Measurements from ENCODE around the gene PRDM16.

PRDM16 gene

DNA sequence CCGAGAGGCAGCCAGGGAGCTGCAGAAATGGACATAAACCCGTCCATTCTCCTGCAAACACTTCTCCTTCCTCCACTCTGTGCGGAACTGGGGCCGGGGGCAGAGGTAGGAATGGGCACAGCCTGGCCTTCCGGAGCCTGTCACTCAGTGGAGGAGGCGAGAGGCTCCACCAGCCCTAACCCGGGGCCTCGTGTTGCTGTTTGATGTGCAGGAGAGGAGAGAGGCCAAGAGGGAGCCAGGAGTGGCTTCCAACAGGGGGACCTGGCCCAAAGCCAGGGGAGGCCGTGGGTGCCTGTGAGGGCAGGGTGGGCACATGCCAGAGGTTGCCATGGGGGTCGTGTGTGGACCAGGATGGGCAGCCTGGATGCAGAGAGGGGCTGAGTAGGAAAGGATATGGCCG lies 227.3 kb downstream of the PRDM16 start:
- DNase-seq (ENCODE audit: low read depth in 2 of 2): no peak
- H3K4me3 ChIP-seq (replicated peaks in 1 of 2; ENCODE audit: low read depth in 2 of 2, low read length in 2 of 2): no peak overlapping the region
- TF ChIP-seq, protein P1, sequence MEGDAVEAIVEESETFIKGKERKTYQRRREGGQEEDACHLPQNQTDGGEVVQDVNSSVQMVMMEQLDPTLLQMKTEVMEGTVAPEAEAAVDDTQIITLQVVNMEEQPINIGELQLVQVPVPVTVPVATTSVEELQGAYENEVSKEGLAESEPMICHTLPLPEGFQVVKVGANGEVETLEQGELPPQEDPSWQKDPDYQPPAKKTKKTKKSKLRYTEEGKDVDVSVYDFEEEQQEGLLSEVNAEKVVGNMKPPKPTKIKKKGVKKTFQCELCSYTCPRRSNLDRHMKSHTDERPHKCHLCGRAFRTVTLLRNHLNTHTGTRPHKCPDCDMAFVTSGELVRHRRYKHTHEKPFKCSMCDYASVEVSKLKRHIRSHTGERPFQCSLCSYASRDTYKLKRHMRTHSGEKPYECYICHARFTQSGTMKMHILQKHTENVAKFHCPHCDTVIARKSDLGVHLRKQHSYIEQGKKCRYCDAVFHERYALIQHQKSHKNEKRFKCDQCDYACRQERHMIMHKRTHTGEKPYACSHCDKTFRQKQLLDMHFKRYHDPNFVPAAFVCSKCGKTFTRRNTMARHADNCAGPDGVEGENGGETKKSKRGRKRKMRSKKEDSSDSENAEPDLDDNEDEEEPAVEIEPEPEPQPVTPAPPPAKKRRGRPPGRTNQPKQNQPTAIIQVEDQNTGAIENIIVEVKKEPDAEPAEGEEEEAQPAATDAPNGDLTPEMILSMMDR (IDR thresholded peaks at IDR 0.05; ENCODE audit: low read depth, low read length): no peak

DNA sequence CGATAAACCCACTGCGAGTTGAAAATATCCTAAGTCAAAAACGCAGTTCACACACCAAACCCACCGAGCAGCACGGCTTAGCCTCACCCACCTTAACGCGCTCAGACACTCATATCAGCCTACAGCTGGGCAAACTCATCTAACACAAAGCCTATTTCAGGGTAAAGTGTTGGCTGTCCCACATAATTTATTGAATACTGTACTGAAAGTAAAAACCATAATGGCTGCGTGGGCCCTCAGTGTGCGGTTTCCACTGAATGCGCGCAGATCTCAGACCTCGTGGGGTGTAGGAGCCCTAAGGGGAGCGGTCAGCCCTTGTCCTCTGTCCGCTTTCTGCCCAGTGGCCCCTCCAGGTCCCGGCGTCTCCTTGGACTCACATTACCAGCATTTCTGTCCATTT lies 227.8 kb downstream of the PRDM16 start:
- no peak overlapping the region for H3K4me3 ChIP-seq (replicated peaks in 1 of 2; ENCODE audit: low read depth in 2 of 2, low read length in 2 of 2)
- no peak for DNase-seq (ENCODE audit: low read depth in 2 of 2)
- TF ChIP-seq, protein P1 (IDR thresholded peaks at IDR 0.05; ENCODE audit: low read depth, low read length): no peak

DNA sequence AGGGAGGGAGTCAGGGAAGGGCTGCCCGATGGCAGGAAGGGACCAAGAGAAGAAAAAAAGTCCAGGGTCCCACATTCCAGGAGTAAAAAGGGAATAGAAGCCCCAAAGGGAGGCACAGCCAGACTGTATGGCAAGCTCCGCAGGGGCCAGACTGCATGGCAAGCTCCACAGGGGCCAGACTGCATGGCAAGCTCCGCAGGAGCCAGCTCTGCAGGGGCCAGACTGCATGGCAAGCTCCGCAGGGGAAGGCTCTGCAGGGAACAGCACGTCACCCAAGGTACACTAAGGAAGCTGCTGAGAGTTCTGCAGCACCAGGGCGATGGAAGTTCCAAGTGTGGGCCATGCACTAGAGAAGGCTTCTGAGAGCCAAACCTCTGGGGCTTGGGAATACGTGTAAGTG lies 228.8 kb downstream of the PRDM16 start:
- no peak for DNase-seq (ENCODE audit: low read depth in 2 of 2)
- TF ChIP-seq, protein P1 (IDR thresholded peaks at IDR 0.05; ENCODE audit: low read depth, low read length): no peak
- H3K4me3 ChIP-seq (replicated peaks in 1 of 2; ENCODE audit: low read depth in 2 of 2, low read length in 2 of 2): no peak overlapping the region

DNA sequence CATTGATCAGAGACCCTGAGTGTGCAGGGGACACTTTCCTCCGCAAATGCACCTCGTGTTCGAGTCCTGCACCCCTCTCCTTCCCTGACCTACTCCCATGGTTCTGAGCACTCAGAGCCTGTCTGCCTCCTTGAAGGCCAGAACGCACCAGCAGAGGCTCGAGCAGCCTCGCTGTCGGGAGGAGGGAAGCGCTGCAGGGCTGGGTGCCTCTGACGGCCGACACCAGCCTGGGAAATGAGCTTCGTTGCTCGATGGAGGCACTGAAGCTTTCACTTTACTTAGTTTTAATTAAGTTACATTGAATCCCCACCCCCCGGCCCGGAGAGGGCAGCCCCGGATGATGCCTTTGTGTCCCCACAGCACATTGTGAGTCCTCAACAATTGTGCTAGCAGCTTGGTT lies 229.2 kb downstream of the PRDM16 start:
- TF ChIP-seq, protein P1 (IDR thresholded peaks at IDR 0.05; ENCODE audit: low read depth, low read length): no peak
- no peak for DNase-seq (ENCODE audit: low read depth in 2 of 2)
- no peak overlapping the region for H3K4me3 ChIP-seq (replicated peaks in 1 of 2; ENCODE audit: low read depth in 2 of 2, low read length in 2 of 2)

DNA sequence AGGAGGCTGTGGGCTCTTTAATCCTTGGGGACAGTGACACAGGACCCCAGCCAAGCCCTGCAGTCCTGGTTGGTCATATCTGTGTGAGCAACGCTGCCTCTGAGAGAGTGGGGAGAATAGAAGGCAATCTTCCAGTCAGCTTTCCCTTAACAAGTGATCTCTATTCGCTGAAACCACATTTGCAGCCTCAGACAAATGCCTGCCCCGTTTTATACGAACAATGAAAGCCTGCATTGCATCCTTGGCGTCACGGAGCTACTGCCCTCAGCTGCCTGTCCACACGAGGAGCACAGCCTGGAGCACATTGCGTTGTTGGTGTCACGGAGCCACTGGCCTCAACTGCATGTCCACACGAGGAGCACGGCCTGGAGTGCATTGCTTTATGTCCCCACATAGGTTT lies 235.2 kb downstream of the PRDM16 start:
- TF ChIP-seq, protein P1 (IDR thresholded peaks at IDR 0.05; ENCODE audit: low read depth, low read length): no peak
- no peak overlapping the region for H3K4me3 ChIP-seq (replicated peaks in 1 of 2; ENCODE audit: low read depth in 2 of 2, low read length in 2 of 2)
- DNase-seq (ENCODE audit: low read depth in 2 of 2): no peak

DNA sequence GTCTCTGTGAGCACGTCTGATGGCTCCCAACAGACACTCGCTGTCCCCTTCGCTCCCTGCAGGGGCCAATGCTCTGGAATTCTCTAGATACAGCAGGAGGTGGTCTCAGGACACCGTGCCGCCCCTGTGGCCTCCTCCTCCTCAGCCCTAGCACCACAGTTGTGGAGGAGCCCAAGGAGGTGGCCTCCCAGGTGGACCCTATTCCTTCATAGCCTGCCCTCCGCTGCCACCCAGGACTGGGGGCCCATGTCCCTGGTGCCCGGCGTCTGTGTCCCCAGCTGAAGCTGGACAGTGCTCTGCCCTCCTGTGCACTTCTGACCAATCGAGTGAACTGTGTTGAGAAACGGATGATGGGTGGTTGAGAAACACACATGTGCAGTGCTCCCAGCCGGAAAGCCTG lies 235.7 kb downstream of the PRDM16 start:
- TF ChIP-seq, protein P1 (IDR thresholded peaks at IDR 0.05; ENCODE audit: low read depth, low read length): no peak
- DNase-seq (ENCODE audit: low read depth in 2 of 2): no peak

DNA sequence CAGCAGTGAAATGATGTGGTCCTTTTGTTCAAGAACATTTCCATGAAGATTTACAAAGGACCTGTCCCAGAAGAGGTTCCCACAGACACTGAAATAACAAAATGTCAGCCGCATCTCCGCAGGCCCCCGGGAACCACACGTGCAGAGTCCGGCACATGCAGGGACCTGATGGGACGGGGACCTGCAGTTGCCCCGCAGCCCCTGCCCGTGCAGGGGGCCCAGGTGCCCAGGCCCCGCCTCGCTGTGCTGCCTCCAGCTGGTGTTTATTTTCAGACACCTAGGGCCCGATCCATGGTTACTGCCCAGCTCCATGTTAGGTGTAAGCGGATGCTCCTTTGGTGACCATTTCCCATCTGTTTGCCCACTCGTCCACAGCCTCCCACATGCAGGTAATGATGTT lies 236.2 kb downstream of the PRDM16 start:
- TF ChIP-seq, protein P1 (IDR thresholded peaks at IDR 0.05; ENCODE audit: low read depth, low read length): no peak
- no peak for DNase-seq (ENCODE audit: low read depth in 2 of 2)
- no peak overlapping the region for H3K4me3 ChIP-seq (replicated peaks in 1 of 2; ENCODE audit: low read depth in 2 of 2, low read length in 2 of 2)

More for the DNA sequence above, 235.7 kb downstream of the PRDM16 start:
- no peak overlapping the region for H3K4me3 ChIP-seq (replicated peaks in 1 of 2; ENCODE audit: low read depth in 2 of 2, low read length in 2 of 2)

All from cardiac fibroblast (primary cell).